ENCODE results near the gene ERI3. TPM values are rescaled to one million over a fixed set of nuclear protein-coding genes. Genes with fewer than 3 reads are reported as not detected.

ERI3 gene
- 27.6 TPM for total RNA-seq
- polyA plus RNA-seq: 10 to 100 TPM; 31.1 to 39.8 (median 34.8) TPM

GRCh38 chr1:44354840-44355581 lies at the start of gene ERI3:
Gene ERI3, minus strand, starts transcription at chr1:44355257. Its CDS starts 231 bp downstream, at chr1:44355026.
- H3K9me3 Mint-ChIP-seq: no peaks in the 10 kb centered on the region
- Histone ChIP-seq H3K4me1 (ENCODE audit: control insufficient read depth, insufficient read depth, low read length, poor library complexity, severe bottlenecking) (peaks cover 11% of the 10 kb centered on the region), H3K27me3 (ENCODE audit: control insufficient read depth, insufficient read depth, low read length) (peaks cover 1% of the 10 kb centered on the region), H3K27ac (ENCODE audit: insufficient read depth, low read length, poor library complexity, severe bottlenecking) (peak within 1 kb of the TSS; percentile 58), H3K9me3 (ENCODE audit: control insufficient read depth in 2 of 2, low read length in 2 of 2) (no peaks in the 10 kb centered on the region), H3K4me3 (ENCODE audit: low read depth, low read length) (peak within 1 kb of the TSS; percentile 76), H3K36me3 (ENCODE audit: control insufficient read depth, insufficient read depth, low read length) (no peaks in the 10 kb centered on the region)
- peak within 1 kb of the TSS; percentile 86 to 98 (median 96) for H3K4me3 Mint-ChIP-seq
- no peaks in the 10 kb centered on the region for H3K27me3 Mint-ChIP-seq
- H3K27ac Mint-ChIP-seq: peak within 1 kb of the TSS; percentile 34 to 97 (median 86)
- peaks cover 10 to 36% (median 32%) of the 10 kb centered on the region in 4 donors for H3K4me1 Mint-ChIP-seq
- H3K36me3 Mint-ChIP-seq: no peaks in the 10 kb centered on the region
- ATAC-seq (ENCODE audit: low read depth in 2 of 2): peak; percentile 99
- DNase-seq: peak; percentile 93 to 98 (median 96)

GRCh38 chr1:44401256-44402228 lies 46.5 kb upstream of the ERI3 start:
- no peak overlapping the region for H3K4me3 ChIP-seq (ENCODE audit: low read depth, low read length)
- H3K36me3 ChIP-seq (ENCODE audit: control insufficient read depth, insufficient read depth, low read length): no peaks in the 10 kb centered on the region
- DNase-seq (no peak), ATAC-seq (ENCODE audit: low read depth in 2 of 2) (no peak)
- Mint-ChIP-seq H3K36me3 (no peaks in the 10 kb centered on the region), H3K4me3 (no peak overlapping the region), H3K9me3 (peaks cover 0 to 10% (median 0%) of the 10 kb centered on the region in 7 donors), H3K4me1 (peaks cover 0 to 17% (median 4%) of the 10 kb centered on the region in 4 donors), H3K27me3 (peaks cover 87% of the 10 kb centered on the region), H3K27ac (no peak overlapping the region)
- H3K4me1 ChIP-seq (ENCODE audit: control insufficient read depth, insufficient read depth, low read length, poor library complexity, severe bottlenecking): peaks cover 21% of the 10 kb centered on the region
- H3K9me3 ChIP-seq (ENCODE audit: control insufficient read depth in 2 of 2, low read length in 2 of 2): no peaks in the 10 kb centered on the region
- no peak overlapping the region for H3K27ac ChIP-seq (ENCODE audit: insufficient read depth, low read length, poor library complexity, severe bottlenecking)
- H3K27me3 ChIP-seq (ENCODE audit: control insufficient read depth, insufficient read depth, low read length): peaks cover 51% of the 10 kb centered on the region

- H3K27me3 Mint-ChIP-seq: peaks cover 28% of the 10 kb centered on the region
- Histone ChIP-seq H3K4me3 (ENCODE audit: low read depth, low read length) (no peak overlapping the region), H3K36me3 (ENCODE audit: control insufficient read depth, insufficient read depth, low read length) (no peaks in the 10 kb centered on the region), H3K27ac (ENCODE audit: insufficient read depth, low read length, poor library complexity, severe bottlenecking) (no peak overlapping the region), H3K4me1 (ENCODE audit: control insufficient read depth, insufficient read depth, low read length, poor library complexity, severe bottlenecking) (no peaks in the 10 kb centered on the region), H3K27me3 (ENCODE audit: control insufficient read depth, insufficient read depth, low read length) (peaks cover 30% of the 10 kb centered on the region), H3K9me3 (ENCODE audit: control insufficient read depth in 2 of 2, low read length in 2 of 2) (no peaks in the 10 kb centered on the region)
- no peak overlapping the region for H3K4me3 Mint-ChIP-seq
- H3K9me3 Mint-ChIP-seq: peaks cover 0 to 3% (median 0%) of the 10 kb centered on the region in 7 donors
- H3K36me3 Mint-ChIP-seq: peaks cover 2% of the 10 kb centered on the region
- DNase-seq (no peak), ATAC-seq (ENCODE audit: low read depth in 2 of 2) (no peak)
- H3K27ac Mint-ChIP-seq: no peak overlapping the region
- H3K4me1 Mint-ChIP-seq: no peaks in the 10 kb centered on the region
Observed at GRCh38 chr1:44390277-44390676, 35.2 kb upstream of the ERI3 start.

- Histone ChIP-seq H3K4me3 (ENCODE audit: low read depth, low read length) (no peak overlapping the region), H3K9me3 (ENCODE audit: control insufficient read depth in 2 of 2, low read length in 2 of 2) (no peaks in the 10 kb centered on the region), H3K4me1 (ENCODE audit: control insufficient read depth, insufficient read depth, low read length, poor library complexity, severe bottlenecking) (no peaks in the 10 kb centered on the region), H3K27ac (ENCODE audit: insufficient read depth, low read length, poor library complexity, severe bottlenecking) (no peak overlapping the region), H3K27me3 (ENCODE audit: control insufficient read depth, insufficient read depth, low read length) (peaks cover 27% of the 10 kb centered on the region), H3K36me3 (ENCODE audit: control insufficient read depth, insufficient read depth, low read length) (no peaks in the 10 kb centered on the region)
- DNase-seq (no peak), ATAC-seq (ENCODE audit: low read depth in 2 of 2) (no peak)
- Mint-ChIP-seq H3K4me1 (no peaks in the 10 kb centered on the region), H3K4me3 (no peak overlapping the region), H3K36me3 (no peaks in the 10 kb centered on the region), H3K27me3 (peaks cover 28% of the 10 kb centered on the region), H3K9me3 (peaks cover 0 to 3% (median 0%) of the 10 kb centered on the region in 7 donors), H3K27ac (no peak overlapping the region)
Observed at GRCh38 chr1:44389437-44389836, 34.4 kb upstream of the ERI3 start.

- no peak for DNase-seq
- H3K27me3 Mint-ChIP-seq: peaks cover 19% of the 10 kb centered on the region
Observed at GRCh38 chr1:44388551-44388950, 33.5 kb upstream of the ERI3 start.

GRCh38 chr1:44380666-44381177 lies 25.7 kb upstream of the ERI3 start:
- no peak overlapping the region for H3K27ac ChIP-seq (ENCODE audit: insufficient read depth, low read length, poor library complexity, severe bottlenecking)
- DNase-seq: no peak
- no peak for ATAC-seq (ENCODE audit: low read depth in 2 of 2)
- Mint-ChIP-seq H3K4me3 (no peak overlapping the region), H3K9me3 (no peaks in the 10 kb centered on the region), H3K4me1 (no peaks in the 10 kb centered on the region), H3K27me3 (peaks cover 12% of the 10 kb centered on the region), H3K36me3 (no peaks in the 10 kb centered on the region), H3K27ac (no peak overlapping the region)
- no peaks in the 10 kb centered on the region for H3K9me3 ChIP-seq (ENCODE audit: control insufficient read depth in 2 of 2, low read length in 2 of 2)
- no peaks in the 10 kb centered on the region for H3K27me3 ChIP-seq (ENCODE audit: control insufficient read depth, insufficient read depth, low read length)
- H3K4me3 ChIP-seq (ENCODE audit: low read depth, low read length): no peak overlapping the region
- H3K36me3 ChIP-seq (ENCODE audit: control insufficient read depth, insufficient read depth, low read length): no peaks in the 10 kb centered on the region
- H3K4me1 ChIP-seq (ENCODE audit: control insufficient read depth, insufficient read depth, low read length, poor library complexity, severe bottlenecking): no peaks in the 10 kb centered on the region

More at GRCh38 chr1:44388551-44388950, 33.5 kb upstream of the ERI3 start:
- Histone ChIP-seq H3K9me3 (ENCODE audit: control insufficient read depth in 2 of 2, low read length in 2 of 2) (no peaks in the 10 kb centered on the region), H3K36me3 (ENCODE audit: control insufficient read depth, insufficient read depth, low read length) (no peaks in the 10 kb centered on the region), H3K4me3 (ENCODE audit: low read depth, low read length) (no peak overlapping the region), H3K4me1 (ENCODE audit: control insufficient read depth, insufficient read depth, low read length, poor library complexity, severe bottlenecking) (no peaks in the 10 kb centered on the region), H3K27me3 (ENCODE audit: control insufficient read depth, insufficient read depth, low read length) (peaks cover 24% of the 10 kb centered on the region), H3K27ac (ENCODE audit: insufficient read depth, low read length, poor library complexity, severe bottlenecking) (no peak overlapping the region)
- H3K36me3 Mint-ChIP-seq: no peaks in the 10 kb centered on the region
- H3K9me3 Mint-ChIP-seq: peaks cover 0 to 1% (median 0%) of the 10 kb centered on the region in 7 donors
- H3K27ac Mint-ChIP-seq: no peak overlapping the region
- no peaks in the 10 kb centered on the region for H3K4me1 Mint-ChIP-seq
- no peak overlapping the region for H3K4me3 Mint-ChIP-seq
- ATAC-seq (ENCODE audit: low read depth in 2 of 2): no peak

GRCh38 chr1:44377925-44378784 lies 23.1 kb upstream of the ERI3 start:
- Histone ChIP-seq H3K9me3 (ENCODE audit: control insufficient read depth in 2 of 2, low read length in 2 of 2) (no peaks in the 10 kb centered on the region), H3K27ac (ENCODE audit: insufficient read depth, low read length, poor library complexity, severe bottlenecking) (no peak overlapping the region), H3K4me1 (ENCODE audit: control insufficient read depth, insufficient read depth, low read length, poor library complexity, severe bottlenecking) (no peaks in the 10 kb centered on the region), H3K36me3 (ENCODE audit: control insufficient read depth, insufficient read depth, low read length) (no peaks in the 10 kb centered on the region), H3K27me3 (ENCODE audit: control insufficient read depth, insufficient read depth, low read length) (no peaks in the 10 kb centered on the region), H3K4me3 (ENCODE audit: low read depth, low read length) (no peak overlapping the region)
- Mint-ChIP-seq H3K27ac (no peak overlapping the region), H3K27me3 (peaks cover 8% of the 10 kb centered on the region), H3K4me3 (no peak overlapping the region), H3K4me1 (no peaks in the 10 kb centered on the region), H3K9me3 (no peaks in the 10 kb centered on the region), H3K36me3 (no peaks in the 10 kb centered on the region)
- peak in 2 of 3 donors; percentile 27 to 53 for DNase-seq
- ATAC-seq (ENCODE audit: low read depth in 2 of 2): no peak
